Airway epithelial cell (primary cell): ENCODE results near the gene SERPINB5. TPM values are rescaled to one million over a fixed set of nuclear protein-coding genes. Genes with fewer than 3 reads are reported as not detected.

Source experiments
- total RNA-seq: library from RNA; depleted of rRNA; stranded (reverse); fragments of >200 nt; gene quantifications from 2 replicates; pipeline ENCODE4 v1.2.3, GENCODE V29; 2015

The SERPINB5 gene
- 462 and 675 TPM in 2 replicates for total RNA-seq

GRCh38 chr18:63476668-63477067 is at the start of gene SERPINB5:
Gene SERPINB5 (plus strand): TSS chr18:63476958. CDS start chr18:63484429, 7,471 bp downstream.

GRCh38 chr18:63542069-63542468 is 65.3 kb downstream of the SERPINB5 start, which contains the start of gene SERPINB12:
Gene SERPINB12 (plus strand): TSS chr18:63542369. CDS start chr18:63556160, 13,791 bp downstream.

Other genes starting within 250 kb of the SERPINB5 start
- 0.78 and 2.7 TPM in 2 replicates for gene BCL2, start 157.2 kb upstream of the SERPINB5 start, total RNA-seq
- 29.1 and 55.3 TPM in 2 replicates for gene KDSR, start 109.8 kb upstream of the SERPINB5 start, total RNA-seq
- gene VPS4B, start 54.5 kb upstream of the SERPINB5 start, total RNA-seq = 57.0 and 62.8 TPM in 2 replicates
- 0.28 TPM in 1 of 2 replicates, not detected in the other for gene SERPINB12, start 65.4 kb downstream of the SERPINB5 start, total RNA-seq
- gene SERPINB13, start 110.4 kb downstream of the SERPINB5 start, total RNA-seq = 44.9 and 63.0 TPM in 2 replicates
- 4.0 and 5.0 TPM in 2 replicates for gene SERPINB4, start 167.3 kb downstream of the SERPINB5 start, total RNA-seq
- gene SERPINB3, start 184.9 kb downstream of the SERPINB5 start, total RNA-seq = 149 and 212 TPM in 2 replicates
- gene SERPINB11, start 226.0 kb downstream of the SERPINB5 start, total RNA-seq = 0.05 and 0.35 TPM in 2 replicates